SK-N-SH (cell line): ENCODE measurements around the gene ALB.

Experiments
- CTCF ChIP-seq: fragments of 200-600 bp; sonication (generic); IDR thresholded peaks from 2 replicates; pipeline ENCODE4 v1.6.1; 2017; ENCODE audit warnings: antibody characterized with exemption, mild to moderate bottlenecking, moderate library complexity
- TF ChIP-seq, protein P1 (sequence below): IDR thresholded peaks from 2 replicates; pipeline ENCODE4; 2012

GRCh38 chr4:73445383-73446335, 41.6 kb downstream of the ALB start:
- no peak for TF ChIP-seq CTCF
- TF ChIP-seq, protein P1, sequence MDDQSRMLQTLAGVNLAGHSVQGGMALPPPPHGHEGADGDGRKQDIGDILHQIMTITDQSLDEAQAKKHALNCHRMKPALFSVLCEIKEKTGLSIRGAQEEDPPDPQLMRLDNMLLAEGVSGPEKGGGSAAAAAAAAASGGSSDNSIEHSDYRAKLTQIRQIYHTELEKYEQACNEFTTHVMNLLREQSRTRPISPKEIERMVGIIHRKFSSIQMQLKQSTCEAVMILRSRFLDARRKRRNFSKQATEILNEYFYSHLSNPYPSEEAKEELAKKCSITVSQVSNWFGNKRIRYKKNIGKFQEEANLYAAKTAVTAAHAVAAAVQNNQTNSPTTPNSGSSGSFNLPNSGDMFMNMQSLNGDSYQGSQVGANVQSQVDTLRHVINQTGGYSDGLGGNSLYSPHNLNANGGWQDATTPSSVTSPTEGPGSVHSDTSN, result no peak
